GM12865 (cell line): ENCODE results near the gene PARP8.

ENCODE experiments used
- DNase-seq: peaks from one replicate; pipeline ENCODE4 v3.0.0; 2010; ENCODE audit warnings: low read depth
- H3K4me3 ChIP-seq: 2 replicates; pipeline ENCODE4 v1.5.1; 2011; ENCODE audit warnings: mild to moderate bottlenecking, low read depth, low read length, control low read depth
- TF ChIP-seq, protein P1 (sequence below): IDR thresholded peaks from 2 replicates; pipeline ENCODE4 v1.5.1; 2011; ENCODE audit warnings: low read length, control low read depth, low read depth, inconsistent platforms; ENCODE audit not compliant: insufficient read depth; ENCODE audit errors: missing control alignments

PARP8 gene

GRCh38 chr5:50752800-50753199, 86.4 kb downstream of the PARP8 start:
- TF ChIP-seq, protein P1, sequence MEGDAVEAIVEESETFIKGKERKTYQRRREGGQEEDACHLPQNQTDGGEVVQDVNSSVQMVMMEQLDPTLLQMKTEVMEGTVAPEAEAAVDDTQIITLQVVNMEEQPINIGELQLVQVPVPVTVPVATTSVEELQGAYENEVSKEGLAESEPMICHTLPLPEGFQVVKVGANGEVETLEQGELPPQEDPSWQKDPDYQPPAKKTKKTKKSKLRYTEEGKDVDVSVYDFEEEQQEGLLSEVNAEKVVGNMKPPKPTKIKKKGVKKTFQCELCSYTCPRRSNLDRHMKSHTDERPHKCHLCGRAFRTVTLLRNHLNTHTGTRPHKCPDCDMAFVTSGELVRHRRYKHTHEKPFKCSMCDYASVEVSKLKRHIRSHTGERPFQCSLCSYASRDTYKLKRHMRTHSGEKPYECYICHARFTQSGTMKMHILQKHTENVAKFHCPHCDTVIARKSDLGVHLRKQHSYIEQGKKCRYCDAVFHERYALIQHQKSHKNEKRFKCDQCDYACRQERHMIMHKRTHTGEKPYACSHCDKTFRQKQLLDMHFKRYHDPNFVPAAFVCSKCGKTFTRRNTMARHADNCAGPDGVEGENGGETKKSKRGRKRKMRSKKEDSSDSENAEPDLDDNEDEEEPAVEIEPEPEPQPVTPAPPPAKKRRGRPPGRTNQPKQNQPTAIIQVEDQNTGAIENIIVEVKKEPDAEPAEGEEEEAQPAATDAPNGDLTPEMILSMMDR = no peak
- DNase-seq = no peak
- no peak overlapping the region for H3K4me3 ChIP-seq

DNA sequence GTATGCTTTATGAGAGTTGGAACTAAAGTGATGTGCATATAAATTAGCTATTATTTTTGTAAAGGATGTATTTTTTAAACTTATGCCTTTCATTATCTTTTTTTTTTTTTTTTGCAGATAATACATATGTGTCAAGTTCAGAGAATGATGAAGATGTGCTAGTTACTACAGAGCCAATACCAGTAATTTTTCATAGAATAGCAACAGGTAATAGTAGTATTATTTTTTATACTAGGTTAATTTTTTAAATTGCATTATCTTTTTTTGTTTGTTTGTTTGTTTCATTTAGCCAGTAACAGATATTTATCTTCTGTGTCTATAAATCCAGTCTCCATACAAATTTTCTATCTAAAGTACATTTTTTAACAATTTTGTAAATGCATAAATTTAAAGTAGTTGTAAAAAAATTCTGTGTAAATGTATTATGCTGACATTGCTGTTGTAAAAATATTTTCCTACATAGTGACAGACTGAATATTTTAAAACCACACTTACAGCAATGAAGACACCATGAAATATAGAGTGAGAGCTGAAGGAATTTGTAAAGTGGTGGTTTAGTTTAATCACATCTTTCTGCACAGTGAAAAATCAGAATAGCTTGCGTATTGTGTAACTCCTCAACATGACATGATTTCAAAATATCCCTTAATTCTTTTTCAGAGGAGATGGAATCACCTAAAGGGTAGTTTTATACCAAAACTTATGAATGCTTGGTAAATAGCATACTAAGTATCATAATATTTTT, 93.3 kb downstream of the PARP8 start:
- no peak for DNase-seq
- TF ChIP-seq, protein P1 = no peak
- no peak overlapping the region for H3K4me3 ChIP-seq

DNA sequence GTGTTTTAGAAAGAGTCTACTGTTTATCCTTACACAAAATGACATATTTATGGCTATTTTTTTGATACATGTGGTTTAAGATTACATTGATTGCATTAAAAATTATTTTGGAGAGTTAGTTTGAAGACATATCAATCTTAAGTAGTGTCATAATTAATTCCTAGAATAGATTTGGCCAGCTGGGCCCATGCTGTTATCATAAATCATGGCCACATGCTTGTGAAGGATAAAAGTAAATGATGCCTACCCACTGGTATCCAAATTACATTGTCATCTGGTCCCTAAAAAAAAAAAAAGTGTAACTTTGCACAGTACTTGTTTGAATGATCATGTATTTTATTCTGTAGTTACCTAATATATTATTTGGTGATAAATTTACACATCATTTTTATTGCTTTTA, 96.9 kb downstream of the PARP8 start:
- TF ChIP-seq, protein P1 = no peak
- DNase-seq = no peak
- H3K4me3 ChIP-seq = no peak overlapping the region

GRCh38 chr5:50763846-50764245, 97.4 kb downstream of the PARP8 start:
- TF ChIP-seq, protein P1 = no peak
- no peak for DNase-seq
- H3K4me3 ChIP-seq = no peak overlapping the region

DNA sequence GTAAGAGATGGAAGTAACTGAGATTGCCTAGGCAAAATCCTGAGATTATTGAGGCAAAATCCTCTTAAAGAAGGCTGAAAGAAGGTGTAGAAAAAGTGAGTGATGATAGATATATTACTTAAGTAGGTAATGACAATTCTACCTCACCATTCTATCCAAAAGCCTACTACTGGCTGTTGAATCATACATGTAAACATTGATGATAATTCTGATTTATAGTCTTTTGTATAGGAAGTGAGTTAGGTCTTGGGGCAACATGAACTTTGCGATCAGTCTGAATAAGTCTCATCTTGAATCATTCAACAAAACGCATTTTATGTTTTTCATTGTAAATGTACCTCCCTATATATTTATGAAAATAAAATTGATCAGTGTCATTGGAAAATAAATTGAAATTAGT, 99.6 kb downstream of the PARP8 start:
- TF ChIP-seq, protein P1 = no peak
- H3K4me3 ChIP-seq = no peak overlapping the region
- no peak for DNase-seq

GRCh38 chr5:50766462-50766861, 100.0 kb downstream of the PARP8 start:
- H3K4me3 ChIP-seq = no peak overlapping the region
- TF ChIP-seq, protein P1 = no peak
- no peak for DNase-seq

GRCh38 chr5:50766967-50767366, 100.5 kb downstream of the PARP8 start:
- DNase-seq = no peak
- TF ChIP-seq, protein P1 = no peak
- no peak overlapping the region for H3K4me3 ChIP-seq
